ENCODE data around the gene PKP4.
"Not testable (repeated sequence)": the region's sequence is repeated elsewhere in the genome, so short reads cannot be mapped to it uniquely, and the experiment has no call there.

Gene PKP4

DNA sequence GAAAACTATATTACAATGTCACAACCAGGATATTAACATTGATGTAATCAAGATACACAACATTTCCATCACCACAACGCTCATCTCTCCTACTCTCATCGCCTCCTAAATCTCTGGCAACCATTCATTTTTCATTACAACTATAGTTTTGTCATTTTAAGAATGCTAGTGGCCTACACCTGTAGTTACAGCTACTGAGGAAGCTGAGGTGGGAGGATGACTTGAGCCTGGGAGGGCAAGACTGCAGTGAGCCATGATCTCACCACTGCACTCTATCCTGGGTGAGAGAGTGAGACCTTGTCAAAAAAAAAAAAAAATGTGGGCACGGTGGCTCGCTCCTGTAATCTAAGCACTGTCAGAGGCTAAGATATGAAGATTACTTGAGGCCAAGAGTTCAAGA is 10.5 kb downstream of the PKP4 start:
- Histone ChIP-seq H3K27ac (no peak overlapping the region), H3K4me3 (no peak overlapping the region), H3K36me3 (no peaks in the 10 kb centered on the region), H3K9ac (no peak overlapping the region), H3K9me3 (no peaks in the 10 kb centered on the region), H3K4me1 (no peaks in the 10 kb centered on the region), H4K20me1 (peaks cover 17% of the 10 kb centered on the region; the same call in 1 of the 2 replicates), H3K4me2 (no peak overlapping the region), H3K27me3 (no peaks in the 10 kb centered on the region)
- no peak for TF ChIP-seq Cebpa-rat (IDR thresholded peaks at IDR 0.05)

GRCh38 chr2:158472829-158473228 is 16.1 kb downstream of the PKP4 start:
- H3K4me1 ChIP-seq, H3K9ac ChIP-seq, H3K27me3 ChIP-seq, H3K36me3 ChIP-seq, H4K20me1 ChIP-seq, H3K4me3 ChIP-seq, H3K4me2 ChIP-seq, H3K27ac ChIP-seq: not testable (repeated sequence)
- peaks cover 13% of the 10 kb centered on the region for H3K9me3 ChIP-seq

GRCh38 chr2:158473300-158473699 is 16.5 kb downstream of the PKP4 start:
- not testable (repeated sequence) for H3K36me3 ChIP-seq, H3K27me3 ChIP-seq, H3K9ac ChIP-seq, H3K4me1 ChIP-seq, H3K27ac ChIP-seq, H3K4me3 ChIP-seq, H4K20me1 ChIP-seq, H3K4me2 ChIP-seq
- peaks cover 13% of the 10 kb centered on the region for H3K9me3 ChIP-seq

- Histone ChIP-seq H3K4me2 (no peak overlapping the region), H3K4me1 (no peaks in the 10 kb centered on the region), H3K9me3 (peaks cover 13% of the 10 kb centered on the region), H3K27me3 (no peaks in the 10 kb centered on the region), H3K36me3 (0 out of 2 replicates have a peak, but pooled peaks cover 3% of the 10 kb centered on the region), H3K4me3 (no peak overlapping the region), H4K20me1 (no peaks in the 10 kb centered on the region), H3K9ac (no peak overlapping the region), H3K27ac (no peak overlapping the region)
- no peak for TF ChIP-seq Cebpa-rat (IDR thresholded peaks at IDR 0.05)
These were observed 17.1 kb downstream of the PKP4 start for GRCh38 chr2:158473719-158474392.

DNA sequence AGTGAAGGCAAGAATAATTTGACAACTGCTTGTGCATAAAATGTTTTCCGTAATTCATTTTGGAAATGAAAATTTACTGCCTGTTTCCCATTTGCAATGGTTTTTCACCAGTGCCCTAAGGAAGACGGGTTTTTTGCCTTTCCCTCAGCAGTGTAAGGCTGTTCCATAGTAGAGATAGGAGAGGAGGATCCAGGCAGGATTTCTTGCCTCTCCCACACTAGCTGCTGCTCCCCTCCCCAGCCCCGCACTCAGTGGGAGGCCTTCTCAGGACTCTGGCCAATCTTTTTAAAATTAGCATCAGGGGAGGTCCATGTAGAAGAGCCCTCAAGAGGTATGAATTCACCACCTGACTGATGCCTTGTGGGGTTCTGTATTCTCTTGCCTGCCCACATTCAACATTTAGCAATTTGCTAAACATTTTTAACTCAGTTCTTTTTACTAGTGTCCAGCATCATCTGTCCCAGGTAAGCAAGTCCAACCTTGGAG is 17.8 kb downstream of the PKP4 start:
- H3K36me3 ChIP-seq, H3K27me3 ChIP-seq, H3K9ac ChIP-seq, H3K27ac ChIP-seq, H3K4me2 ChIP-seq, H3K4me3 ChIP-seq, H3K4me1 ChIP-seq, H4K20me1 ChIP-seq: not testable (repeated sequence)
- peaks cover 13% of the 10 kb centered on the region for H3K9me3 ChIP-seq

GRCh38 chr2:158477202-158477601 is 20.4 kb downstream of the PKP4 start:
- no peak overlapping the region for H3K4me3 ChIP-seq
- H3K4me2 ChIP-seq: no peak overlapping the region
- TF ChIP-seq Cebpa-rat (IDR thresholded peaks at IDR 0.05): no peak
- peaks cover 13% of the 10 kb centered on the region for H3K9me3 ChIP-seq
- H3K27ac ChIP-seq: no peak overlapping the region
- no peaks in the 10 kb centered on the region for H4K20me1 ChIP-seq
- H3K27me3 ChIP-seq: no peaks in the 10 kb centered on the region
- H3K9ac ChIP-seq: no peak overlapping the region
- 0 out of 2 replicates have a peak, but pooled peaks cover 3% of the 10 kb centered on the region for H3K36me3 ChIP-seq
- no peaks in the 10 kb centered on the region for H3K4me1 ChIP-seq

DNA sequence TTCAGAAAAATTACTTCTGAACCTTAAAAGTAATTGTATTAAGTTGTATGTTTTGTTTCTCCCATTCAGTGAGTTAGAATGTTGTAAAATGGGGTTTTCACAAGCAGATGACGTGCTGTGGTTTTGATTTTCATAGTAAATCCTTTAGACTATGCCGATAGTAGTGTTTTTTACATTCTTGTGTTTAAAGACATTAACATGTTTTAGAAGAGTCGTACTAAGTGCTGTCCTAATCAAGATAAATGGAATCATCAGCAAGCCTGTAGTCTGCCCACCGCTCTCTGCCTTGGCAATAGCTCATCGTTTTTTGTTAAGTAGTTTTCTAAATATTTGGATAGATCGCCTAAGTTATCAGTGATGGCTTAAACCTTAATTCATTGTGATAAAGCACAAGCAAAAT is 21.5 kb downstream of the PKP4 start:
- no peak overlapping the region for H3K4me3 ChIP-seq
- no peak for TF ChIP-seq Cebpa-rat (IDR thresholded peaks at IDR 0.05)
- H3K27ac ChIP-seq: no peak overlapping the region
- H3K27me3 ChIP-seq: no peaks in the 10 kb centered on the region
- H3K9ac ChIP-seq: no peak overlapping the region
- no peak overlapping the region for H3K4me2 ChIP-seq
- no peaks in the 10 kb centered on the region for H3K36me3 ChIP-seq
- no peaks in the 10 kb centered on the region for H3K4me1 ChIP-seq
- H3K9me3 ChIP-seq: peaks cover 3% of the 10 kb centered on the region; the same call in 1 of the 2 replicates
- H4K20me1 ChIP-seq: no peaks in the 10 kb centered on the region

DNA sequence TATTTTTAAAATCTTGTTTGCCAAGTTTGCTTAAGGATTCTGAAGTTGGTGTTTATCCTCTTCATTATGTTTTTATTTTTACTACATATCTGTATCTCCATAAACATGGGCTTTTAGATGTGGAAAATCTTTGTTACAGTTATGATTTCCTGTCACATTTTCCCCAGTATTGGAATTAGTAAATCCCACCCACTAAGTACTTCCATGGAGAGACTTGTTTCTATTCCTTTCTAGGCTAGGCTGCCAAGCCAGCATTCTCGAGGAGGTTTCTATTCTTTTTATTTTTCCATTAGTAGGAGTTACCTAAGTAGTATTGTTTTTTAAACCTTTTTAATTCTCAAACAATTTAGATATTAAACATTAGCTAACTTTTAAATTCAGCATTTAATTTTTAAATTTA is 22.1 kb downstream of the PKP4 start:
- no peak for TF ChIP-seq Cebpa-rat (IDR thresholded peaks at IDR 0.05)
- Histone ChIP-seq H3K4me1 (no peaks in the 10 kb centered on the region), H3K27ac (no peak overlapping the region), H3K9me3 (no peaks in the 10 kb centered on the region), H3K27me3 (no peaks in the 10 kb centered on the region), H3K9ac (no peak overlapping the region), H3K36me3 (no peaks in the 10 kb centered on the region), H3K4me2 (no peak overlapping the region), H3K4me3 (no peak overlapping the region), H4K20me1 (no peaks in the 10 kb centered on the region)

GRCh38 chr2:158481116-158481515 is 24.4 kb downstream of the PKP4 start:
- Histone ChIP-seq H3K9ac (no peak overlapping the region), H3K27me3 (no peaks in the 10 kb centered on the region), H3K27ac (no peak overlapping the region), H3K4me2 (no peak overlapping the region), H4K20me1 (no peaks in the 10 kb centered on the region), H3K9me3 (no peaks in the 10 kb centered on the region), H3K4me1 (no peaks in the 10 kb centered on the region), H3K4me3 (no peak overlapping the region), H3K36me3 (no peaks in the 10 kb centered on the region)
- no peak for TF ChIP-seq Cebpa-rat (IDR thresholded peaks at IDR 0.05)

DNA sequence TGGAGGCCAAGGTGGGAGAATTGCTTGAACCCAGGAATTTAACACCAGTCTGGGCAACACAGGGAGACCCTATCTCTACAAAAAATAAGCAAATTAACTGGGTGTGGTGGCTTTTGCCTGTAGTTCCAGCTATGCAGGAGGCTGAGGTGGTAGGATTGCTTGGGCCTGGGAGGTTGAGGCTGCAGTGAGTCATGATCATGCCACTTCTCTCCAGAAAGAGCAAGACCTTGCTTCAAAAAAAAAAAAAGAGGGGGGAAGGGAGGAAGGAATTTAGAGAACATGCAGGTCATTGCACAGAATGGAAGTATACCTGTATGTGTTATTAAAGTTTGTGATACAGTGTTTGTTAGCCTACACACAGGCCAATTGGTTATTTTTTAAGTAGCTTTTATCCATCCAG is 25.8 kb downstream of the PKP4 start:
- Histone ChIP-seq H3K27me3 (no peaks in the 10 kb centered on the region), H3K4me1 (peaks cover 4% of the 10 kb centered on the region), H3K9ac (no peak overlapping the region), H3K4me2 (no peak overlapping the region), H3K9me3 (no peaks in the 10 kb centered on the region), H3K27ac (no peak overlapping the region), H3K36me3 (no peaks in the 10 kb centered on the region), H3K4me3 (no peak overlapping the region), H4K20me1 (no peaks in the 10 kb centered on the region)
- no peak for TF ChIP-seq Cebpa-rat (IDR thresholded peaks at IDR 0.05)
